Activated B cell treated with CpG ODN at 0.5 μM for 24 hours (primary cell): Measurements from ENCODE around the gene DPF3. TPM values are rescaled to one million over a fixed set of nuclear protein-coding genes. Genes with fewer than 3 reads are reported as not detected.

Experiments used
- ATAC-seq: fragments of 200-7000 bp; cut with Tn5 transposase; one replicate; pipeline ENCODE4 v1.10.0; 2021; ENCODE audit warnings: low read depth, mild to moderate bottlenecking, moderate library complexity
- CTCF ChIA-PET: fragments of 350-600 bp; sonication (Branson Sonifier 250); formaldehyde crosslinking; loops from one replicate; lab custom pipeline; 2021; ENCODE audit warnings: antibody characterized with exemption; lab: Charles Lee
- POLR2A ChIA-PET: fragments of 350-600 bp; sonication (Branson Sonifier 250); formaldehyde crosslinking; loops from one replicate; lab custom pipeline; 2021; ENCODE audit warnings: antibody characterized with exemption; lab: Charles Lee
- DNase-seq: peaks from one replicate; pipeline ENCODE4 v3.0.0; 2022
- H3K27ac Mint-ChIP-seq: one replicate; pipeline ENCODE4 v1.8.0; 2020; ENCODE audit warnings: mixed read lengths
- H3K27me3 Mint-ChIP-seq: one replicate; pipeline ENCODE4 v1.8.0; 2021; ENCODE audit warnings: mixed read lengths
- H3K36me3 Mint-ChIP-seq: one replicate; pipeline ENCODE4 v1.8.0; 2021; ENCODE audit warnings: low read depth, mixed read lengths
- H3K4me1 Mint-ChIP-seq: one replicate; pipeline ENCODE4 v1.8.0; 2021; ENCODE audit warnings: mixed read lengths
- H3K4me3 Mint-ChIP-seq: one replicate; pipeline ENCODE4 v1.8.0; 2020; ENCODE audit warnings: mild to moderate bottlenecking, mixed read lengths
- H3K9me3 Mint-ChIP-seq: one replicate; pipeline ENCODE4 v1.8.0; 2020; ENCODE audit warnings: mixed read lengths
- intact Hi-C: fragments of 100-400 bp; cut with micrococcal nuclease; formaldehyde crosslinking; loops from one replicate; pipeline ENCODE4 v1.15.1; 2024
- total RNA-seq: library from RNA; stranded (reverse); gene quantifications from 2 replicates; pipeline ENCODE4 v1.2.3, GENCODE V29; 2022
- TF ChIP-seq, protein P1 (sequence below): fragments of 200-600 bp; IDR thresholded peaks from one replicate; pipeline ENCODE4 v1.8.0; 2022; ENCODE audit warnings: antibody characterized with exemption, mild to moderate bottlenecking

Gene DPF3
- total RNA-seq, 1 donor from 2014 or later, result 3.5 TPM

DNA sequence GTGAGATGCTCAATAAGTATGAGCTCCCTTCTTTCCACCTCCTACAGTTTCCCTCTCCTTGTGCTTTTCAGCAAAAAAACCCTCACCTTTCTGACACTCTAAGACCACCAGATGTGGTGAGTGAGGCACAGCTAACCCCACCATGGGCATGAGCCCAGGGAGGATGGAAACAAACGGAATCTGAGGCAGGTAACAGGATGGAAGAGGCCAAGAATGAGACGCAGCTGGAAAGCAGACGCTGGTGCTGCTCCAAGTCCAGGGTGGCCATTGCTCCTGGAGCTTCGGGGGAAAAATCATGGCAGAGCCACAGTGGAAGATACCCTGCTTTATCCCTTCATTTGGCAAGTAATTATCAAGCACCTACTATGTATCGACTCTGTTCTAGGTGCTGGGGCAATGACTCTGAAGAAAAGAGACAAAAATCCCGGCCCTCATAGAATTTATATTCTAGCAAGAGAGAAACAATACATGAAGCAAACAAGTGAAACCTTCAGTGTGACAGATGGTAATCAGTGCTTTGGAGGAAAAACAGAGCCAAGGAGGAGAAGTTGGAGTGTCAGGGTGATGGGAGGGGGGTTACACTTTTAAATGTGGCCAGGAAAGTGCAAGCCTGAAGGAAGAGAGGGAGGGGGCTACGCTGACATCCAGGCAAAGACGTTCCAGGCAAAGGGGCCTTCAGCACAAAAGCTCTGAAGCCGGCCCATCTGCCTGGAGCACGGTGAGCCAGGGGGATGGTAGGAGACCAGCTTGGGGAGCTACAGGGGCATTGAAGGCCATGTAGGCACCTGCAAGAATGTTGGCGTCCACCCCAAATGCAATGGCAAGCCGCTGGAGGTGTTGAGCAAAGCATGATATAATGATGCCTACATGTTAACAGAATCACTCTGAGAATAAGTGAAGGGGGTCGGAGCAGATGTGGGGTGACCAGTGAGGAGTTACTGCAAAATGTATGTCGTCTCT is 154.2 kb downstream of the DPF3 start:
- TF ChIP-seq, protein P1, sequence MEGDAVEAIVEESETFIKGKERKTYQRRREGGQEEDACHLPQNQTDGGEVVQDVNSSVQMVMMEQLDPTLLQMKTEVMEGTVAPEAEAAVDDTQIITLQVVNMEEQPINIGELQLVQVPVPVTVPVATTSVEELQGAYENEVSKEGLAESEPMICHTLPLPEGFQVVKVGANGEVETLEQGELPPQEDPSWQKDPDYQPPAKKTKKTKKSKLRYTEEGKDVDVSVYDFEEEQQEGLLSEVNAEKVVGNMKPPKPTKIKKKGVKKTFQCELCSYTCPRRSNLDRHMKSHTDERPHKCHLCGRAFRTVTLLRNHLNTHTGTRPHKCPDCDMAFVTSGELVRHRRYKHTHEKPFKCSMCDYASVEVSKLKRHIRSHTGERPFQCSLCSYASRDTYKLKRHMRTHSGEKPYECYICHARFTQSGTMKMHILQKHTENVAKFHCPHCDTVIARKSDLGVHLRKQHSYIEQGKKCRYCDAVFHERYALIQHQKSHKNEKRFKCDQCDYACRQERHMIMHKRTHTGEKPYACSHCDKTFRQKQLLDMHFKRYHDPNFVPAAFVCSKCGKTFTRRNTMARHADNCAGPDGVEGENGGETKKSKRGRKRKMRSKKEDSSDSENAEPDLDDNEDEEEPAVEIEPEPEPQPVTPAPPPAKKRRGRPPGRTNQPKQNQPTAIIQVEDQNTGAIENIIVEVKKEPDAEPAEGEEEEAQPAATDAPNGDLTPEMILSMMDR, result no peak
- DNase-seq, result no peak
- ChIA-PET CTCF (no interaction called here), POLR2A (no interaction called here)
- intact Hi-C loops, result no loop called here
- Mint-ChIP-seq H3K27me3 (no peaks in the 10 kb centered on the region), H3K27ac (no peak overlapping the region), H3K4me3 (no peak overlapping the region), H3K9me3 (no peaks in the 10 kb centered on the region), H3K36me3 (peaks cover 27% of the 10 kb centered on the region), H3K4me1 (no peaks in the 10 kb centered on the region)
- no peak for ATAC-seq

DNA sequence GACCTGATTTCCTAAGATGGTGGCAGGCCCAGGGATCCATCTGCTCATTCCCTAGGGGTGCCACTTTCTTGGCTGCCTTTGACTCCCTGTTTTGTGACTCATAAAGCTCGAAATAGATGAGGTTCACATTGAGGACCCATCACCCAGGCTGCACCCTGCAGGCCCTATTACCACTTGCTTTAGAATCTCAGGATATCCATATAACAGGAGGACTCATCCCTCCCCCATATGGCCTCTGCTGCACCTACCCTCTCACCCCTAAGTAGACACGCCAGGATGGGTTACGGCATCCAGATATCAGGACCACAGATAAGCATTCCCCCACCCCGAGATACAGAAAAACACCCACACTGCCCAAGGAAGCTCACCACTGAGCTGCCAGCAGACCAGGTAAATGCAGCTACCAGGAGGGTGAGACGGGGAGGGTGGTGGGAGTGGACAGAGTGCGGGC is 155.7 kb downstream of the DPF3 start:
- DNase-seq, result no peak
- POLR2A ChIA-PET, result no interaction called here
- intact Hi-C loops, result no loop called here
- TF ChIP-seq, protein P1, result no peak
- CTCF ChIA-PET, result no interaction called here
- no peaks in the 10 kb centered on the region for H3K27me3 Mint-ChIP-seq
- H3K27ac Mint-ChIP-seq, result no peak overlapping the region
- ATAC-seq, result no peak
- H3K9me3 Mint-ChIP-seq, result no peaks in the 10 kb centered on the region
- H3K4me3 Mint-ChIP-seq, result no peak overlapping the region
- H3K36me3 Mint-ChIP-seq, result peaks cover 26% of the 10 kb centered on the region
- H3K4me1 Mint-ChIP-seq, result no peaks in the 10 kb centered on the region

DNA sequence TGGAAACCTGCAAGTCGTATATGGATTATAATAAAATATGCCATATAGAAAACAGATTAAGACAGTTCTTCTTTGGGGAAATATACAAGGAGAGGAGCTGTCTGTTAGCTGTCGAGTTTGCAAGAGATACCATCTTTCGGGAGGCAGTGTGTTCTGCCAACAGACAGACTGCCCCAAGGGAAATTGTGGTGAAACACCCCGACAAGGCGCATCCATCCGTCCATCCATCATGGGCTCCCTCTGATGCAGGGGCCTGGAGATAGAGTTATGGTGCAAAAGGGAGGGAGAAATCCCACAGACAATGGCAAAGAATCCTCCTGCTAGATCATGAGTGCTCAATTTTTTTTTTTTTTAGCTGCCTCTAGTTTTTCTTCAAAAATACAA is 156.3 kb downstream of the DPF3 start:
- intact Hi-C loops, result no loop called here
- TF ChIP-seq, protein P1, result no peak

DNA sequence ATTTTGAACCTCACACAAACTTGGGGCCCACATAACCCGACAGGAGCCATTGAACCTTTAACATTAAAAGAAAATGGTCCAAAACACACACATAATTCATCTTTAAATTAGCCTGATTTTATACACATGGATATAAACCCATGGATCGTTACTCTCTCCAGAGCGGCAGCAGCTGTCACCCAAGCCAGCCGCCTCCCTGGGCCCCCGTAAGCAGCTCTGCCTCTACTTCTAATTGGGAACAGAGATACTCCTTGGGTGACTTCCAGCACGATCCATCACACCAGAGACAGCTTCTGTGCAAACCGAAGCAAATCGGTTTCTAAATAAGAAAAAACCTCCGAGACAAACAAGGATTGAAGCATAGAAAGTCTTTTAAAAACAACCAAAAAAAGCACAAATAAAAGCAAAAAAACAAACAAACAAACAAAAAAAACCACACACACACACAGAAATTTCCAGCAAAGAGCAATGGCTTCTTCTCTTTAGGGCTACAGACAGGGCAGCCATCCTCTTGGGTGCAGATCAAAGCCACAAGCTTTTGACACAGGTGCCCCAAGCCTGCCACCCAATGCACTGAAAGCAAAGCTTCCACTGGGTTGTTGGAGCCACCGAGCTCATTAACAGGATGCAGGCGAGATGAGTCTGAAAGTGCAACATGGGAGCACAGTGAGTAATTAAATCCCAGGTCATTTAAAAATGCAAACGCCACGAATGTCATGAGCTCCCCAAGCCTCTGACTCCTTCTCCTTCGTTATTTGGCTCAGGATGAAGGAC is 156.9 kb downstream of the DPF3 start:
- H3K4me1 Mint-ChIP-seq, result peaks cover 3% of the 10 kb centered on the region
- H3K4me3 Mint-ChIP-seq, result no peak overlapping the region
- no peak overlapping the region for H3K27ac Mint-ChIP-seq
- TF ChIP-seq, protein P1, result no peak
- H3K9me3 Mint-ChIP-seq, result no peaks in the 10 kb centered on the region
- ChIA-PET CTCF (no interaction called here), POLR2A (no interaction called here)
- DNase-seq (no peak), ATAC-seq (no peak)
- intact Hi-C loops, result no loop called here
- H3K27me3 Mint-ChIP-seq, result no peaks in the 10 kb centered on the region
- peaks cover 22% of the 10 kb centered on the region for H3K36me3 Mint-ChIP-seq

More for the DNA sequence above, 156.3 kb downstream of the DPF3 start:
- ChIA-PET POLR2A (no interaction called here), CTCF (no interaction called here)
- H3K27me3 Mint-ChIP-seq, result no peaks in the 10 kb centered on the region
- no peak for DNase-seq
- no peak overlapping the region for H3K4me3 Mint-ChIP-seq
- H3K36me3 Mint-ChIP-seq, result peaks cover 28% of the 10 kb centered on the region
- no peaks in the 10 kb centered on the region for H3K9me3 Mint-ChIP-seq
- ATAC-seq, result no peak
- peaks cover 3% of the 10 kb centered on the region for H3K4me1 Mint-ChIP-seq
- no peak overlapping the region for H3K27ac Mint-ChIP-seq

DNA sequence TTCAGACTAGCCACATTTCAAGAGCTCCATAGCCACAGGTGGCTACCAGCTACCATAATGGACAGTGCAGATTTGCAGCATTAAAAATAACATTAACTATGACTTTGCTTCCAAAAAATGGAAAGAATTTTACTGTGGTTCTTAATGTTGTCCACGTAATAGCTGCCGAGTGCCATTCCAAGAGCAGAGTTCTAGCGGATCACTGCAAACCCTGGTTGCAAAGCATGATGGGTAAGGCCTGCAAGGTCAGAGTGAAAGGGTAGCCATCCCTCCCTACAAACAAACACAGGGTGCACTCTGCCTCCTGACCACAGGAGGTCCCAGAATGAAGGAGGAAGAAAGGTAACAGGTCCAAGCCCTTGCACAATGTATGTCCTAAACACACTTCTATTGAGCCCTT is 157.6 kb downstream of the DPF3 start:
- CTCF ChIA-PET, result no interaction called here
- TF ChIP-seq, protein P1, result no peak
- no peak for ATAC-seq
- Mint-ChIP-seq H3K36me3 (peaks cover 20% of the 10 kb centered on the region), H3K4me3 (no peak overlapping the region), H3K4me1 (peaks cover 3% of the 10 kb centered on the region), H3K27me3 (no peaks in the 10 kb centered on the region), H3K9me3 (no peaks in the 10 kb centered on the region), H3K27ac (no peak overlapping the region)
- intact Hi-C loops, result no loop called here
- DNase-seq, result no peak
- POLR2A ChIA-PET, result no interaction called here
